ENCODE data around the gene OR9K2.
"Not testable (repeated sequence)": the region's sequence is repeated elsewhere in the genome, so short reads cannot be mapped to it uniquely, and the experiment has no call there.

The OR9K2 gene

GRCh38 chr12:55126106-55126505, at the start of gene OR9K2:
OR9K2 (plus strand) TSS chr12:55126406; CDS start chr12:55129835, 3,429 bp downstream.
- no peak for DNase-seq

GRCh38 chr12:55092579-55092978, 33.6 kb upstream of the OR9K2 start:
- DNase-seq, result no peak

GRCh38 chr12:55112378-55112875, 13.8 kb upstream of the OR9K2 start:
- no peak for DNase-seq

DNA sequence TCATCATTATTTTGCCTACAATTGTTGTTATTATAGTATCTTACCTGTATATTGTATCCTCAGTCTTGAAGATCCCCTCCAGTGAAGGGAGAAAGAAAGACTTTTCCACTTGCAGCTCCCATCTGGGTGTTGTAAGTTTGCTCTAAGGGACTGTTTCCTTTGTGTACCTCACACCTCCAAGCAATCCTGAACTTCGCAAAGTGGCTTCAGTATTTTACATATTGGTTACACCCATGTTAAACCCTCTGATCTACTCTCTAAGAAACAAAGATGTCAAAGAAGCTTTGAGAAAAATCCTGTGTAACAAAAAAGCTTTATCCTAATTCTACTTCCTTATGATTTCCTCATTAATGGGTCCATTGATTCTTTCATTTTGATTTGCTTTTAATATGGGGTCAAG, 10.1 kb upstream of the OR9K2 start:
- DNase-seq, result no peak

- DNase-seq, result no peak
Observed at GRCh38 chr12:55132816-55133215, 6.6 kb downstream of the OR9K2 start.

DNA sequence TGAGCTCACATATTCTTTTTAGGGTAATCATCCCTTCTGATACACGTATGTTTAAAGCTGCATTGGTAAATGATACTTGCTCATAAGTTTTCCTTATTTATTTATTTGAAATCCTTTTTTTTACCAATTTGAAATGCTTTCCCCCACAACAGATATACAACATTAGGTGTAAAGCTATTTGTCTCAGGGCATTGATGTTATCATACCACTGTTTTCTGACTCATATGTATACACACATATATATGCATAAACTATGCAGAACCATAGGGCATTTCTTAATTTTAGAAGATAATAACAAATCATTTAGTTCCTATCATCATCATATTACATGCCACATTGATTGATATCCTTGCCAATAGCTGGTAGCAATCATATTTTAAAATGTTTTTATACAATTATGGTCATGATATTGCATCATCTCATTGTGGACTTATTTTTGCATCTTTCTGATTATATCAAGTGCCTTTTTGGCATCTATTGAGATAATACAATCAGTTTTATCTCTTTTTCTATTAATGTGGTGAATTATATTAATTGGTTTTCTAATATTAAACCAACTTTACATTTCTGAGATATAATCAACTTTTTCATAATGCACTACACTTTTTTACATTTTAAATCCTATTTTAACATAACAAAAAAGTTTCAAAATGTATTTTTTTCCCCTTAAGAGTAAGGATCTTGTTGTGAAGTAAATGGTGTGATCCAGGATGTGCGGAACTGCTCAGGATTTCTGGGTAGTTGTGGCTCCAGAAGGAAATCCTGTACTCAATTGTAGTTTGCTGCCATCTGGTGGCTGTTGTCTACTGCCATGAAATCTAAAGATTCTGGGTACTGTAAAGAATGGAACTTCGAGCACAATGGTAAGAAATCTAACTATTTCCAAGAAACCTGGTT, 16.7 kb downstream of the OR9K2 start:
- no peak for DNase-seq

DNA sequence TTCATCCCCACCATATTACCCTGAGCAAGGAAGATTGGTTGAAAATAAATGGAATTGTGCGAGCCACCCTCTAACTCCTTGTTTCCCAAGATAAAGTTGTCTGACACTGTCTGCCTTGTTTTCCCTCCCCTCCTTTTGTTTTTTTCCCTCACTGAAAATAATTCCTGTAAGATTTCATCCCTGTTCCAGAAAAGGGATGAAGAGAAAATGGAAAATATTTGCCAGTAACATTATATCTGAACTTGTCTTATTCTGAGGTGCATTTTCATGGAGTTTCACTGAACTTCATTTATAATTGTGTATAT, 17.3 kb downstream of the OR9K2 start:
- no peak for DNase-seq

DNA sequence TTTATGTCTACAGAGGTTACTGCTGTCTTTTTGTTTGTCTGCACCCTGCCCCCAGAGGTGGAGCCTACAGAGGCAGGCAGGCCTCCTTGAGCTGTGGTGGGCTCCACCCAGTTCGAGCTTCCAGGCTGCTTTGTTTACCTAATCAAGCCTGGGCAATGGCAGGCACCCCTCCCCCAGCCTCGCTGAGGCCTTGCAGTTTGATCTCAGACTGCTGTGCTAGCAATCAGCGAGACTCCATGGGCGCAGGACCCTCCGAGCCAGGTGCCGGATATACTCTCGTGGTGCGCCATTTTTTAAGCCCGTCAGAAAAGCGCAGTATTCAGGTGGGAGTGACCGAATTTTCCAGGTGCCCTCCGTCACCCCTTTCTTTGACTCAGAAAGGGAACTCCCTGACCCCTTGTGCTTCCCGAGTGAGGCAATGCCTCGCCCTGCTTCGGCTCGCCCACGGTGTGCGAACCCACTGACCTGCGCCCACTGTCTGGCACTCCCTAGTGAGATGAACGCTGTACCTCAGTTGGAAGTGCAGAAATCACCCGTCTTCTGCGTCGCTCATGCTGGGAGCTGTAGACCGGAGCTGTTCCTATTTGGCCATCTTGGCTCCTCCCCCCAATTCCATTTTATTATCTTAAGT, 40.9 kb downstream of the OR9K2 start:
- DNase-seq, result not testable (repeated sequence)

DNA sequence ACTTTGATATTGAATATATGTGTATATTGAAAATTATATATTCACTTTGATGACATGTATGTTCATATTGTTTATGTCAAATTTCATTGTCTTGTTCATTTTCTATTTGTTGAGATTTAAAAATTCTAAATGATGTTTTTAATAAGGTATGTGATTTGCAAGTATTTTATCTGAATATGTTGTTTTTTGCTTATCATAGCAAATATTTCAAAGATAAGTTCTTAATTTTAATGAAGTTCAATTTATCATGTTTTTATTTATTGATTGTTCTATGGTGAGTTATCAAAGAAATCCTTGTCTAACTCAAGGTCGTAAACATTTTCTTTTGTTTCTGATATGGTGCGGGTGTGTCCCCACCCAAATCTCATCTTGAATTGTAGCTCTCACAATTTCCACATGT, 45.2 kb downstream of the OR9K2 start:
- no peak for DNase-seq

DNA sequence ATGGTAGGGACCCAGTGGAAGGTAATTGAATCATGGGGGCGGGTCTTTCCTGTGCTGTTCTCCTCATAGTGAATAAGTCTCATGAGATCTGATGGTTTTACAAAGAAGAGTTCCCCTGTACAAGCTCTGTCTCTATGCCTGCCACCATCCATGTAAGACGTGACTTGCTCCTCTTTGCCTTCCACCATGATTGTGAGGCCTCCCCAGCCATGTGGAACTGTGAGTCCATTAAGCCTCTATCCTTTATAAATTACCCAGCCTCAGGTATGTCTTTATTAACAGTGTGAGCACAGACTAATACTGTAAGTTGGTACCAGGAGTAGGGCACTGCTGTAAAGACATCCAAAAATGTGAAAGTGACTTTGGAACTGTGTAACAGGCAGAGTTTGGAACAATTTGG, 45.6 kb downstream of the OR9K2 start:
- DNase-seq, result not testable (repeated sequence)

GRCh38 chr12:55172686-55173085, 46.5 kb downstream of the OR9K2 start:
- DNase-seq, result no peak

DNA sequence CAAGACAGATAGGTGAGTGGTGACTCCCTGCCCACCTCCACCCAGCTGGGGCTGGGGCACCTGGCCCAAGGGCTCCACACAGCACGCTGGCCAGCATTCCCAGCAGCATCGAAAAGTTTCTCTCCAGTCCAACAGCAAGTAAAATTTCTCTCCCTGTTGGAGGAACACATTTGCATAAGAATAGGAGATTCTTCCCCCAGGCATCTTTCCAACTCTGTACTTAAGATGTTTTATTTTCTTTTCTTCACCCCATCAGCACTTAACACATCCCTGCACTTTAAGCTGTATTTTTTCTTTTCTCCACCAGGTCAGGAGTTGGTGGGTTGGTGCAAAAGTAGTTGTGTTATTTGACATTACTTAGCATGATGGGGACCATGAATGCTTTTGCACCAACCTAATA, 47.2 kb downstream of the OR9K2 start:
- DNase-seq, result no peak

Measured in stimulated activated naive CD4-positive, alpha-beta T cell treated with Interleukin-2 at 50 U/mL for 16 hours (primary cell).